HFFc6 (cell line): ENCODE measurements around the gene SEPHS1. TPM values are rescaled to one million over a fixed set of nuclear protein-coding genes. Genes with fewer than 3 reads are reported as not detected.

Experiments
- DNase-seq: peaks from one replicate; pipeline ENCODE4 v3.0.0-alpha.2; 2018
- H3K27ac Mint-ChIP-seq: 2 replicates; pipeline ENCODE4 v1.8.0; 2020; ENCODE audit warnings: mild to moderate bottlenecking, mixed read lengths
- H3K27me3 Mint-ChIP-seq: 2 replicates; pipeline ENCODE4 v1.8.0; 2021; ENCODE audit warnings: mild to moderate bottlenecking, moderate library complexity, mixed read lengths; ENCODE audit not compliant: insufficient read depth
- H3K36me3 Mint-ChIP-seq: 2 replicates; pipeline ENCODE4 v1.8.0; 2021; ENCODE audit warnings: low read depth, mixed read lengths
- H3K4me1 Mint-ChIP-seq: 2 replicates; pipeline ENCODE4 v1.8.0; 2020; ENCODE audit warnings: low read depth, mixed read lengths
- H3K4me3 Mint-ChIP-seq: 2 replicates; pipeline ENCODE4 v1.8.0; 2020; ENCODE audit warnings: mild to moderate bottlenecking, moderate library complexity, mixed read lengths
- H3K9me3 Mint-ChIP-seq: 2 replicates; pipeline ENCODE4 v1.8.0; 2020; ENCODE audit warnings: mild to moderate bottlenecking, mixed read lengths
- total RNA-seq, 6 experiments: library from RNA; stranded (reverse); fragmentation: NEBNext Ultra II Directional; extraction: Animal tissue kit (Norgen Biotek cat#: 25700); gene quantifications; 2 replicates in 1 of 6; 3 replicates in 5 of 6; pipeline ENCODE4 v1.2.3, GENCODE V29; 2021
- TF ChIP-seq, protein P1 (sequence below): fragments of 200-600 bp; sonication (generic); IDR thresholded peaks from 2 replicates; pipeline ENCODE4 v1.5.0; 2021; ENCODE audit warnings: antibody characterized with exemption, mild to moderate bottlenecking

The SEPHS1 gene
- total RNA-seq, 6 experiments from 2014 or later = 34.1 to 49.3 (median 40.5) TPM

DNA sequence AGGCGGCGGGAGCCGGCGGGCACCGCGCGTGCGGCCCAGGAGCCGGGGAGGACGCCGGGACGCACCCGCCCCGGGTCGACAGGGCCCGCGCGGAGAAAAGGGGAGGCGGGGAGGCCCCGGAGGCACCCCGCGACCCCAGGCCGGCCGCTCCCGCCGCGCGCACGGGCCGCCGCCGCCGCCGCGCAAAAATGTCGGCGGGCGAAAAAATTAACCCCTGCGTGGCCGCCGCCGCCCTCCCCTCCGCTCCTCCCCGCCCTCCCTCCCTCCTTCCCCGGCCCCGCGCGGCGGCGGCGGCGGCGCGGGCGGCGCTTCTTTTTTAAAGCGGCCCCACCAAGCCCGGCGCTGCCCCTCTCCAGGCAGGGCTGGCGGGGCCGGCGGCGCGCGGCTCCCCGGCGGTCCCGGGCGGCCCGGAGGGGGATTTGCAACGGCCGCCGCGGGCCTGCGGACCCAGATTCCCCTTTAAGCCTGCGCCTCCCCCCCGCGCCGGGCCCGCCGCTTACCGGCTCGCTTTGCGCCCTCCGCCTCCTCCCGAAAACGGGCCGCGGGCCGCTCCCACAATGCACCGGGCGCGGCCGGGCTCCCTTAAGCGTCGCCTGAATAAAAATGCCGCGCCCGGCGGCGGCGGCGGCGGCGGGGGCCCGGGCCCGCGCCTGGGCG, 465 bp downstream of the SEPHS1 start:
- H3K4me1 Mint-ChIP-seq = peaks cover 40% of the 10 kb centered on the region
- no peak overlapping the region for H3K4me3 Mint-ChIP-seq
- TF ChIP-seq, protein P1, sequence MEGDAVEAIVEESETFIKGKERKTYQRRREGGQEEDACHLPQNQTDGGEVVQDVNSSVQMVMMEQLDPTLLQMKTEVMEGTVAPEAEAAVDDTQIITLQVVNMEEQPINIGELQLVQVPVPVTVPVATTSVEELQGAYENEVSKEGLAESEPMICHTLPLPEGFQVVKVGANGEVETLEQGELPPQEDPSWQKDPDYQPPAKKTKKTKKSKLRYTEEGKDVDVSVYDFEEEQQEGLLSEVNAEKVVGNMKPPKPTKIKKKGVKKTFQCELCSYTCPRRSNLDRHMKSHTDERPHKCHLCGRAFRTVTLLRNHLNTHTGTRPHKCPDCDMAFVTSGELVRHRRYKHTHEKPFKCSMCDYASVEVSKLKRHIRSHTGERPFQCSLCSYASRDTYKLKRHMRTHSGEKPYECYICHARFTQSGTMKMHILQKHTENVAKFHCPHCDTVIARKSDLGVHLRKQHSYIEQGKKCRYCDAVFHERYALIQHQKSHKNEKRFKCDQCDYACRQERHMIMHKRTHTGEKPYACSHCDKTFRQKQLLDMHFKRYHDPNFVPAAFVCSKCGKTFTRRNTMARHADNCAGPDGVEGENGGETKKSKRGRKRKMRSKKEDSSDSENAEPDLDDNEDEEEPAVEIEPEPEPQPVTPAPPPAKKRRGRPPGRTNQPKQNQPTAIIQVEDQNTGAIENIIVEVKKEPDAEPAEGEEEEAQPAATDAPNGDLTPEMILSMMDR = no peak

DNA sequence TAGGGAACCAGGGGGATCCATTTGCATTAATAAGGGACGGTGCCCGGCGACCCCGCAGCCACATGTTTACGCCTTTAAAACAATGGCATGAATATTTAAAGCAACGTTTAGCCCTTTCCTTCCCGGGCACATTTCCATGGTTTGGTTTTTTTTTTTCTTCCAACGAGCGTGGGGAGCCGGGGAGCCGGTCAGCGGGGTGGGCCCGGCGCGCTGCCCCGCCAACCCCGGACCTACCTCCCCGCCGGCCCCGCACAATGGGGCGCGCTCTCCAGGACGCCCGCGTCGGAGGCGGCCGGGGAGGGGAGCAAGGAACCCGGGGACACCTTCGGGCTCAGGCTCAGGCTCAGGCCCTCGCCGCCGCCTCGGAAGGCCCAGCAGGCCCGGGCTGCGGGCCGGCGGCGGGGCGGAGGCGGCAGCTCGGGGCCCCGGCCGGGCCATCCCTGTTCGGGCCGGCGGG, 1.0 kb downstream of the SEPHS1 start:
- no peak for DNase-seq
- peaks cover 40% of the 10 kb centered on the region for H3K4me1 Mint-ChIP-seq
- H3K9me3 Mint-ChIP-seq = no peaks in the 10 kb centered on the region
- H3K27ac Mint-ChIP-seq = peak overlapping the region; percentile 92
- peaks cover 2% of the 10 kb centered on the region for H3K27me3 Mint-ChIP-seq
- TF ChIP-seq, protein P1 = no peak
- H3K36me3 Mint-ChIP-seq = no peaks in the 10 kb centered on the region
- H3K4me3 Mint-ChIP-seq = peak overlapping the region; percentile 92

More for the DNA sequence above, 465 bp downstream of the SEPHS1 start:
- Mint-ChIP-seq H3K36me3 (no peaks in the 10 kb centered on the region), H3K27me3 (peaks cover 7% of the 10 kb centered on the region), H3K27ac (no peak overlapping the region), H3K9me3 (no peaks in the 10 kb centered on the region)
- peak; percentile 47 for DNase-seq

DNA sequence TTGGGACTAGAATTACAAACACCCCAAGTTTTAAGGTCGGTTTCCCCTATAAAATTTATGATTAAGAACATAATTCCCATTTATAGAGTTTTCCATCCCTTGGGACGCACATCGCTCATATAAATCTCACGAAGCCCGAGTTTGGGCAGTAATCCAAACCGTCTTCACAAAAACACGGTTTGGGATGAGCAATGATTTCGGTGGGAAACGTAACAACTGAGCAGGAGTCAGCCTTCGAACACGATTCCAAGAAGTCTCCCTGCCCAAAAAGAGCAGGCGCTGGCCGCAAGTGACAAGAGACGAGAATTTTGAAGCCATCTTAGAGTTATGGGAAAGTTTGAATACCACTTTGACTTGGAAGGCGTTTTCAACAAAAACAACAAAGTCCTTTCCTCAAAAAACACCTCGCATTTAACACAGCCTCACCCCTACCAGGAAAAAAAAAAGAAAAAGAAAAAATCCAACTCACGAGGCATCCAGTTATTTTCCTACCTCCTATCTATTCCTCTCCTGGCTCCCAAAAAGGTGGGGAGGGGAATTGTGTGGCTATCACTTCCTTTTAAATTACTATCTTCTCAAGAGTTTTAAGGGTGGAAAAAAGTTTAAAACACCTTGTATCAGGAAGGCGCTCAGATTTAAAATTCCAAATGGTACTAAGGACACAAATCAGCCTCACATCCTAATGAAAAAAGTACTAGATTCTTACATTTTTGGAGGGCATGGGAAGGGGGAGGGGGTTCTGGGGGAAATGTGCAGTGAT, 1.6 kb downstream of the SEPHS1 start:
- H3K4me3 Mint-ChIP-seq = peak overlapping the region; percentile 92
- H3K27ac Mint-ChIP-seq = peak overlapping the region; percentile 92
- H3K4me1 Mint-ChIP-seq = peaks cover 40% of the 10 kb centered on the region
- no peaks in the 10 kb centered on the region for H3K9me3 Mint-ChIP-seq
- peak; percentile 56 for DNase-seq
- no peaks in the 10 kb centered on the region for H3K36me3 Mint-ChIP-seq
- TF ChIP-seq, protein P1 = no peak
- no peaks in the 10 kb centered on the region; the same call in 1 of the 2 replicates for H3K27me3 Mint-ChIP-seq

DNA sequence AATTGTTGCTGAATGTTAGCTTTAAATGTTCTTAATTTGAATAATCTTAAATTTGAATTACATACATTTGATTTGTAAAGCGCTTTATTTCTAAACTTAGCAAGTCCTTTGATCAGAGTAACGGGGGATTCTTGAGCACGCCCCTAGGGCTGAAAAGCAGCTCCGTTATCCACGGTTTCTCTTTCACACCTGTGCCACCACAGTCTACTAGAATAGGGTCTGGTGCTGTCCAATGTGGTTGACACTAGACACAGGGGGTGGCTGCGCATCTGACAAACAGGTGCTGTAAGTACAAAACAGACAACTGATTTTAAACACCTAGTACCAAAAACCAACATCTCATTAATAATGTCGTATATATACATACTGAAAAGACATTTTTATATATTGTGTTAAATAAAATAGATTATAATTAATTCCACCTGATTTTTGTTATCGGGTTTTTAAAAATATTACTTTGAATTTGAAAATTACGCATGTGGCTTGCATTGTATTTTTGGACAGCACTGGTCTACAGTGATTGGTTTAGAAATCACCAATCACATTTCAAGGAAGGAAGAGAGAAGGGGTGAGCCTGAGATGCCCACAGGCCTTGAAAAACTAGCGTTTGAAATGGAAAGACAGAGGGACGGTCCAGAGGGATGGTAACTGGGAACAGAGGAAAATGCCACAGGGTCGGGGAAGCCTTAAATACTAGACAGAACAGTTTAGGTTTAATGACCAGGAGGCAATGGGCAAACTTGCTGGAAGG, 7.3 kb downstream of the SEPHS1 start:
- TF ChIP-seq, protein P1 = no peak
- H3K4me1 Mint-ChIP-seq = peaks cover 46% of the 10 kb centered on the region
- no peak overlapping the region for H3K27ac Mint-ChIP-seq
- no peaks in the 10 kb centered on the region for H3K27me3 Mint-ChIP-seq
- H3K36me3 Mint-ChIP-seq = no peaks in the 10 kb centered on the region; the same call in 1 of the 2 replicates
- peak overlapping the region; percentile 85 for H3K4me3 Mint-ChIP-seq
- DNase-seq = no peak
- no peaks in the 10 kb centered on the region for H3K9me3 Mint-ChIP-seq

DNA sequence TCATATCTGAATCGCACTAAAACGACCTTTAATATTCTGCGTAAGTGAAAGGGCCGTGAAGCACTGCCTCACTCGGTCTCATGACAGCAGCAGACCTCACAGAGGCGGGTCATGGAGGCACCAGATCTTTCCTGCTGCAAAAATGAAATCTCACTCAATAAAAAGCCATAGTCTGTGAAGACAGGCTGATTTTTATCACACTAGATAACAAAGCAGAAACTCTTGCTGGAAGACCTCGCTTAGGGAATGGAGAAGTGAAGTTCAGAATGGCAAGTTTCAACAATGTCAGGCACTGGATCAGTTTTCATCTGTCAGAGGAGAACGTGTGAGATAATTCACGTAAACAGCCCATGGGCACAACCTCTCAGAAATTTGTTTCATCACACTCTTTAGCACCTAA, 8.0 kb downstream of the SEPHS1 start:
- peaks cover 40% of the 10 kb centered on the region for H3K4me1 Mint-ChIP-seq
- H3K9me3 Mint-ChIP-seq = no peaks in the 10 kb centered on the region
- no peak for DNase-seq
- peak overlapping the region; percentile 85 for H3K4me3 Mint-ChIP-seq
- peak overlapping the region; percentile 82 for H3K27ac Mint-ChIP-seq
- no peaks in the 10 kb centered on the region; the same call in 1 of the 2 replicates for H3K36me3 Mint-ChIP-seq
- no peaks in the 10 kb centered on the region for H3K27me3 Mint-ChIP-seq
- TF ChIP-seq, protein P1 = no peak
